Stomach smooth muscle (tissue), 2 donors: ENCODE measurements around the gene KRT78.
A peak's percentile ranks its signal among the peaks of the same experiment; 100 is the strongest.
"Not testable (repeated sequence)": the region's sequence is repeated elsewhere in the genome, so short reads cannot be mapped to it uniquely, and the experiment has no call there.

Experiments
- H3K27ac ChIP-seq: one replicate; pipeline ENCODE4 v1.7.0; 2013; ENCODE audit warnings: mild to moderate bottlenecking, low read length, inconsistent platforms
- H3K27me3 ChIP-seq, 2 donors: one replicate each; pipeline ENCODE4 v1.7.0; 2013; ENCODE audit warnings: low read length in 2 of 2; ENCODE audit not compliant: insufficient read depth in 2 of 2, control insufficient read depth in 1 of 2
- H3K36me3 ChIP-seq, 2 donors: one replicate each; pipeline ENCODE4 v1.7.0; 2013; ENCODE audit warnings: low read length in 2 of 2; ENCODE audit not compliant: control insufficient read depth in 2 of 2, insufficient read depth in 2 of 2
- H3K4me1 ChIP-seq: one replicate; pipeline ENCODE4 v1.7.0; 2013; ENCODE audit warnings: low read length; ENCODE audit not compliant: control insufficient read depth, insufficient read depth
- H3K4me3 ChIP-seq, 2 donors: one replicate each; pipeline ENCODE4 v1.7.0; 2013; ENCODE audit warnings: low read length in 2 of 2
- H3K9ac ChIP-seq, 2 donors: one replicate each; pipeline ENCODE4 v1.7.0; 2013; ENCODE audit warnings: low read length in 2 of 2, mild to moderate bottlenecking in 1 of 2
- H3K9me3 ChIP-seq, 2 donors: one replicate each; pipeline ENCODE4 v1.7.0; 2013; ENCODE audit warnings: low read length in 2 of 2; ENCODE audit not compliant: control insufficient read depth in 2 of 2
- donor health status: healthy.
- donor health status: Pancreatic carcinoma.

KRT78 gene

DNA sequence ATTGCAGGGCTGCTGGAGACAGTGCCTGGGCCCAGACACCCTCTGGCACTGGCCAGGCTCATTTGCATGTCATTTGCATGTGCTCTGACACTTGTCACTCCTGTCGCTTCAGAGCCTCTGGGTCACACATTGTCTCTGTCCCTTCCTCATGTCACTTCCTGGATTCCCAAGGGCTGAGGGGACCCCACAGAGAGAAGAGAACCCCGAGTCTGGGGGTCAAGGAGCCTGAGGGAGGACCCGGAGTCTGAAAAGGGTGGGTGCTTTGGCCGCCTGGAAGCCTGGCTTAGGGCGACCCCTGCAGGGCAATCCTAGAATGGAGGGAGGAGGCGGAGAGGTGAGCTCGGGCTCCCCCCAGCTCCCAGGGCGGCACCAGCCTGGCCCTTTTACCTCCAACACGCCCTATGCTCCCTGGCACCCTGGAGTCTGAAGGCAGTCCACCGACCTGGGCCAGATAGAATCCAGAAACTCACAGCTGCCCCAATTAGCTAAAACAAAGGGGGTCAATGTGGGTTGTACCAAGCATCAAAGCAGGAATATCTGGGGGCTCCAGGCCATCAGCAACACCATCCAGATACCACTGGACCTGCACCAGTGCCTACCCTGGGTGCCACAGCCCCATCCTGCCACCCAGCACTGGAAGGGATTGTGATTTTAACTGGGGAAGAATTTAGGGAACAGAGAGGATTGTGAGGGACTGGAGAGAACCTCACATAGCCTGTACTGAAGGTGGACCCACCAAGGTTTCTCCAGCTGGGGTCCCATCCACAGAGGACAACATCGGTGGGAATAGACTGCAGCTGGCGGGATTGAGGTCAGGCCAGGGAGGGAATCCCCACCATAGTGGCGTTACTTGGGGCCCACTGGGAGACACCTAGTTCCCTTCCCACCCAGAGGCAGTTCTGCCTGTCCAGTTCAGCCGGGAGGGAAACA lies 21.8 kb upstream of the KRT78 start:
- no peak overlapping the region for H3K9ac ChIP-seq
- no peaks in the 10 kb centered on the region for H3K9me3 ChIP-seq
- H3K36me3 ChIP-seq = no peaks in the 10 kb centered on the region
- H3K4me3 ChIP-seq = no peak overlapping the region
- H3K27ac ChIP-seq = no peak overlapping the region
- peaks cover 18% of the 10 kb centered on the region for H3K4me1 ChIP-seq
- H3K27me3 ChIP-seq = no peaks in the 10 kb centered on the region

DNA sequence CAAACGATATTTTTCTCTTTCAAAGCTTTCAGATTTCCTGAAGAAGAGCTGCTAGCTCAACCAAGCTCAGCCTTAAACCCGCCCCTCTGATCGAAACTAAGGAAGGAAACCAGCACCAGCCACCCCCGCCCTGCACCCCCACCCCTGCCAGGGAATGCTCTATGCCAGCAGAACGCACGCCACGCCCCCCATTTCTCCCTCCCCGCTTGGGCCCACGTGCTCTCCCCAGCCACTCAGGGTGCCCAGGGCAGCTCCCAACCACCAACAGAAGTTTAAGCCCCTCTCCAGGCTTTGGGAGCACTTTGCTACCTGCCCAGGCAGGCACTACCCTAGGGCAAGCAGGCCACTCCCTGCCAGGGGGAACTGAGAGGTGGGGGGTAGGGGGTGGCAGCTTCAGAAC lies 18.8 kb upstream of the KRT78 start:
- Histone ChIP-seq H3K27ac (no peak overlapping the region), H3K4me1 (peaks cover 4% of the 10 kb centered on the region), H3K4me3 (no peak overlapping the region), H3K9ac (no peak overlapping the region), H3K36me3 (no peaks in the 10 kb centered on the region), H3K9me3 (no peaks in the 10 kb centered on the region), H3K27me3 (no peaks in the 10 kb centered on the region)

DNA sequence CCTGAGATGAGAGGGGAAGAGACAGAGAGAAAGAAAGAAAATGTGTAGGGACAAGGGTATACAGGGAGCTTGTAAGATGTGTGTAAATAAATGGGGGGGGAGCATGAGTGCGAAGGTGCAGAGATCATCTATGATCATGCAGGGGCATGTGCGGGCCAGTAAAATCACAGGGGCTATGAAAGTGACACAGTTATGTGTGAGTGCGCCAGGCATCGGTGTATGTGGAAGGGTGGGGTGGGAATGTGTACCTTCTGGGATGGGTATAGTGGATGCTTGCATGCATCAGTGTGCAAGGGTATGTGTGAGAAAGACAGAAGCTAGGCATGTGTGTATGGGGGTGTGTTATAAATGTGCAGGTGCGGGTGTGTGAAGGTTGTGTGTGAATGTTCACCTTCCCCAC lies 18.4 kb upstream of the KRT78 start:
- Histone ChIP-seq H3K9me3 (no peaks in the 10 kb centered on the region), H3K27ac (no peak overlapping the region), H3K4me3 (no peak overlapping the region), H3K4me1 (peaks cover 4% of the 10 kb centered on the region), H3K9ac (no peak overlapping the region), H3K36me3 (no peaks in the 10 kb centered on the region), H3K27me3 (no peaks in the 10 kb centered on the region)

DNA sequence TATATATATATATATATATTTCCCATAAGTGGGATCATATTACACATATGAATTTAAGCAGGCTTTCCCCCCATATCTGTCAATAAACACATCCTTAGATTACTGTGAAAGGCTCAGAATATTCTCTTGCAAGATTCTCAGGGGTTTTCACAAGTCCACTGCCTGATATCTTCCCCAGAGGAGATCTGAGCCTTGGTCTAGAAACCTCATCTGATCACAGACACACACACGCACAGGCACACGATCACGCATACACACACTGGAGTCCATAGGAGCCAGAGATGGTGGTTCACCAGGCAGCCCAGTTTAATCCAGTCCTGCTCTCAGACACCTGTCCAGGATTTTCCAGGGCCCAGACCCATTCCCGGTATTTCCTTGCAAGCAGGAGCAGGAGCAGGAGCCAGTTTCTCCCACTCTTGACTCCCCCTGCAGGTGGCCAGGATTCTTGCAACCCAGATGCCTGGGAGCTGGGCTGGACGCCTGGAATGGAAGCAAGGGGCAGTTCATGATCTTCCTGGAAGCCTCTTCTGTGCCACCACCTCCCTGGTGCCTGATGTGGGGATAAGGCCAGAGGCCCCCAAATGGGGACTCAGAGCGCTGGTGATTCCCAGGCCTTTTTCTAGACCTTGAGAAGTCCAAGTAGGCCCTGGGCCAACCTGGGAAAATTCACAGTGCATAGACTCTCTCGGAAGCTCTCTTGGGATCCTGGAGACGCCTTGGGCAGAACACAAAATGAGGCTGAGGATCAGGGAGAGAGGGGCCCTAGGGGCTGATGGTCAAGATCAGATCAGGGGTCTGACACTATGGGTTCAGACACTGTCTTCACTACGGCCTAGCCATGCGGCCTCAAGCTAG lies 16.5 kb upstream of the KRT78 start:
- Histone ChIP-seq H3K9me3 (no peaks in the 10 kb centered on the region), H3K4me1 (no peaks in the 10 kb centered on the region), H3K27ac (no peak overlapping the region), H3K27me3 (no peaks in the 10 kb centered on the region), H3K9ac (no peak overlapping the region), H3K36me3 (no peaks in the 10 kb centered on the region), H3K4me3 (no peak overlapping the region)

DNA sequence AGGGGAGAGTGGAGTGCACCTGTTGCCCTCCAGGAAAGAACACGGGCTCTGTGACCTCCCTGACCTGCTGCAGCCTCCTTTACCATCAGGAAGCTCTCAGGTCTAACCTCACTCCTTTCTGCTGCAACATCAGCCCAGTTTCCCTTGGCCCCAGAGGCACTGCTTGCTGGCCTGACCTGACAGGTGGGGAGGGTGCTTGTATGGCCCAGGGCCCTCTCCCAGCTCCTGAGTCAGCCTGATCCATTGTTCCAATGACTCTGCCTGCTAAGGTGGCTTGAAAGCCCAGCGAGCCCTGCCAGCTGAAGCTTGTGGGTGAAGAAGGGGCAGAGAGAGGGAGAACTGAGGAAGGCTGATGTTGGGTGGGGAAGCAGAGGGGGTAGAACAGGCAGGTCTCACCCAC lies 13.2 kb upstream of the KRT78 start:
- Histone ChIP-seq H3K36me3 (no peaks in the 10 kb centered on the region), H3K4me3 (no peak overlapping the region), H3K9ac (no peak overlapping the region), H3K27me3 (no peaks in the 10 kb centered on the region), H3K27ac (no peak overlapping the region), H3K4me1 (peaks cover 6% of the 10 kb centered on the region), H3K9me3 (no peaks in the 10 kb centered on the region)

DNA sequence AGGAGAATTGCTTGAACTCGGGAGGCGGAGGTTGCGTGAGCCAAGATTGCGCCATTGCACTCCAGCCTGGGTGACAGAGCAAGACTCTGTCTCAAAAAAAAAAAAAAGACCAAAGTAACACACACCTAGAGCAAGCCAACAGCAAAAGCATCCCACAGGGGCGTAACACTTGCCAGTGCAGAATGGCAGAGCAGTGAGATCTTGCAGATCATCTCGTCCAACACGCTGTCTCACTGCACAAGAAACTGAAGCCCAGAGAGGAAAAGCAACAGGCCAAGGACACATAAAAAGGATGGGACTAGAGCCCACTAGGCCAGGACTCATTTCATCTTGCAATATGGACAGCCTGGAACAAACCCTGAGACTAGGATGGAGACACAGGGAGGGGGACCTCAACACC lies 12.7 kb upstream of the KRT78 start:
- no peak overlapping the region for H3K4me3 ChIP-seq
- H3K9me3 ChIP-seq = no peaks in the 10 kb centered on the region
- peaks cover 6% of the 10 kb centered on the region for H3K4me1 ChIP-seq
- H3K27me3 ChIP-seq = no peaks in the 10 kb centered on the region
- H3K27ac ChIP-seq = no peak overlapping the region
- H3K36me3 ChIP-seq = no peaks in the 10 kb centered on the region
- H3K9ac ChIP-seq = no peak overlapping the region

DNA sequence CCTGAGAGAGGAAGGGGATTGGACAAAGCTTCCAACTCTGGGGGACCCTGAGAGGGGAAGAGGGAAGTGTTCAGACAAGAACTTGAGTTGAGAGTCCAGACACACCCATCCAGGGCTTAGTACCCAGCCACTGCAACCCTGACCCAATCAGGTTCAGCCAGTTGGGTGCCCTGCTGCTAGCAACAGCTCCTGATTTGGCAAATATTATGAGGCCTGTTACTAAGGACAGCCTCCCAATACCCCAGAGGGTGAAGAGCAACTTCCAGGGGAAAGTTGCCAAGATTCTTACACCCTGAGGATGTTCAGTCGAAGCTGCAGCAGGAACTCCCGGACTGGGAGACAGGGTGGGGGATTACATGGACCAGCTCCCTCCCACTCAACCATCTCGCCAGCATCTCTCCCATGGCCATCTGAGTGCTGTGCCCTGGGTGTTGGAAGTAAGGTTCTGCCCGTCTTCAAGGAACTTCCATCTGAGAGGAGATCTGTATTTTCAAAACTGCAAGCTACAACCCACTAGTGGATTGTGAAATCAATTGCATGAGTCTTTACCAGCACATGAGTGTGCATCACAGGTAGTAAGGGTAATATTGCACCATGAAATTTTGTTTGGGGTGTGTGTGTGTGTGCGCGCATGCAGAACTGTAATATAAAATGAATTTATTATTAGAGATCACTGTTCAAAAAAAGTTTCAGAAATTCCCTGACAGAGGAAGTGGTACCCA lies 11.5 kb upstream of the KRT78 start:
- no peak overlapping the region for H3K9ac ChIP-seq
- no peaks in the 10 kb centered on the region for H3K9me3 ChIP-seq
- H3K27ac ChIP-seq = no peak overlapping the region
- H3K27me3 ChIP-seq = no peaks in the 10 kb centered on the region
- peak overlapping the region in 1 of 2 donors; percentile 15 for H3K4me3 ChIP-seq
- H3K4me1 ChIP-seq = peaks cover 6% of the 10 kb centered on the region
- no peaks in the 10 kb centered on the region for H3K36me3 ChIP-seq

DNA sequence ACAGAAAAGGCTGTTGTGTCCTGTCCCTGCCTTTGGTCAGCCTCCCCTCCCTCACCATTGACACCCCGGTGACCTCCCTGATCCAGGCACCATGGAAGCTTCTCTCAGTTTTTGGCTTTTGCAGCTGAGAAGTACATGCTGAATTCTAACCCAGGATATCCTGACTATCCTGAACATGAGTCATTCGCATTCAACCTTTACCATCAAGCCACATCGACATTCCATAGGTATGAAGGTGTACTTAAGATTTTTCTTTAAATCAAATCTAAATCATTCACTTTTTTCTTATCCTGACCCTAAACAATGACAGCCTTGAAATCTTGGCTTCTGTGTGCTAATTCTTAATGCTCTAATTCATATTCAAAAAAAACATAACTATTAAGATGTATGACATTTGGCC lies 8.7 kb upstream of the KRT78 start:
- H3K9ac ChIP-seq = no peak overlapping the region
- H3K9me3 ChIP-seq = no peaks in the 10 kb centered on the region
- no peaks in the 10 kb centered on the region for H3K27me3 ChIP-seq
- H3K36me3 ChIP-seq = no peaks in the 10 kb centered on the region
- H3K4me3 ChIP-seq = no peak overlapping the region
- peaks cover 6% of the 10 kb centered on the region for H3K4me1 ChIP-seq
- H3K27ac ChIP-seq = no peak overlapping the region

DNA sequence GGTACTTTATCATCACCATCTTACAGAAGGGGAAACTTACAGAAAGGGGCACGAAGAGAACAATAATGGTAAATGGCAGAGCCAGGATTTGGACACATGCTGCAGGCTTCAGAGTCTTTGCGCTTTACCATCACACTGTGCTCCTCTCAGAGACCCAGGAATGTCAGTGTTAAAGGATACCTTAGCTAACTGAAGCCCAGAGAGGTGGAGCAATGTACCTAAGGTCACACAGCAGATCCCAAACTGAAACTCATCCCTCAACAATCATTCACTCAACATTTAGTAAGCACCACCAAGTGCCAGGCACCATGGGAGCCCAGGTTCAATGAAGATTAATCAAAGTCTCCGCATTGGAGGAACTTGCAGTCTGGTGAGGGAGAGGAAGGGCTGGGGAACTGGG lies 8.0 kb upstream of the KRT78 start:
- peaks cover 6% of the 10 kb centered on the region for H3K4me1 ChIP-seq
- peaks cover 0 to 2% of the 10 kb centered on the region in 2 donors for H3K27me3 ChIP-seq
- no peak overlapping the region for H3K9ac ChIP-seq
- no peaks in the 10 kb centered on the region for H3K36me3 ChIP-seq
- no peak overlapping the region for H3K27ac ChIP-seq
- no peak overlapping the region for H3K4me3 ChIP-seq
- H3K9me3 ChIP-seq = no peaks in the 10 kb centered on the region

DNA sequence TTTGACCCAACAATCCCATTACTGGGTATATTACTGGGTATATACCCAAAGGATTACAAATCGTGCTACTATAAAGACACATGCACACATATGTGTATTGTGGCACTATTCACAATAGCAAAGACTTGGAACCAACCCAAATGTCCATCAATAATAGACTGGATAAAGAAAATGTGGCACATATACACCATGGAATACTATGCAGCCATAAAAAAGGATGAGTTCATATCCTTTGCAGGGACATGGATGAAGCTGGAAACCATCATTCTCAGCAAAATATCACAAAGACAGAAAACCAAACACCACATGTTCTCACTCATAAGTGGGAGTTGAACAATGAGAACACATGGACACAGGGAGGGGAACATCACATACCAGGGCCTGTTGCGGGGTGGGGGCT lies 7.3 kb upstream of the KRT78 start:
- not testable (repeated sequence) for H3K9ac ChIP-seq, H3K4me3 ChIP-seq, H3K36me3 ChIP-seq, H3K27ac ChIP-seq, H3K4me1 ChIP-seq, H3K9me3 ChIP-seq, H3K27me3 ChIP-seq
